Thyroid gland (tissue), 4 donors: ENCODE data around the gene DENND5A.

Source experiments
- POLR2A ChIP-seq, 2 donors: fragments of 450-650 bp; IDR thresholded peaks; one replicate each; pipeline ENCODE4 v1.6.1; 2017; ENCODE audit warnings: antibody characterized with exemption in 2 of 2, mild to moderate bottlenecking in 2 of 2, moderate library complexity in 1 of 2
- TF ChIP-seq, protein P1 (sequence below), 6 experiments: fragments of 200-600 bp in 3 of 6; fragments of 450-650 bp in 3 of 6; sonication (generic) in 3 of 6; IDR thresholded peaks; one replicate each; pipeline ENCODE4 v1.5.1; 2016 to 2019; ENCODE audit warnings: antibody characterized with exemption in 6 of 6, mild to moderate bottlenecking in 2 of 6, inconsistent platforms in 1 of 6, moderate library complexity in 1 of 6

DNA sequence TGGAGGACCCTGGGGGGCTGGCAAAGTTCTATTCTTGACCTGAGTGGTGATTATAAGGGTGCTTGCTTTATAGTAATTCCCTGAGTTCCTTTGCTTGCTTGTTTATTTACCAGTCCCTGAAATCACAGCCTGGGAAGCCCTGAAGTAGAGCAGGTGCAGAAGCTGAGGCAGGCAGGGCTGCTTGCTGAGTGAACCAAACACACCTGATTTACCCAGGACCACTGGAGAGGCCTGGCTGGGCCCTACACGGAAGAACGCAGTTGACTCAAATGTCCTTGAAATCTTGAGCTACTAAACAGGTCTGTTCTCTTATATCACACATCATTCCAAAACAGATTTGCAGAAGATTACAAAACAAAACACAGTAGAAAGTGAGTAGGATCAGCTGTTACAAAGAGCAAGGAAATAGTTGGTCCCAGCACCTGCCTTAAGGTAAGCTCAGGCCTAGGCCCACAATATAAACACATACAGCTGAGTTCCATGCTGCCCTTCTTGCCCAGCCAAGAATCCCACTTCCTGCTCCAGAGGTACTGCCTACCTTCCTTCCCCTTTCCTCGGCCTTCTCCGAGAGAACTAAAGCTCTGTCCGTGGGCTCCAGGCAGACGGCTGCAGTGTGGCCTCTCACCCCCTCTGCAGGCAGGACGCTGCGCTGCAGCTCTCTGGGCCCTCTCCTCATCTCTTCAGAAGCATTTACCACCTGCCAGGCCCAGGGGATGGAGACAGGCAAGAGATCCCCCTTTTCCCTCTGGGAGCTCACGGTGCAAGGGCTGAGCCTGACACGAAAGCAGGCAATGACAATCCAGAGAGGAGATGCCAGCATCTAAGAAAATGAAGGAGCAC, 127.6 kb downstream of the DENND5A start:
- TF ChIP-seq, protein P1, sequence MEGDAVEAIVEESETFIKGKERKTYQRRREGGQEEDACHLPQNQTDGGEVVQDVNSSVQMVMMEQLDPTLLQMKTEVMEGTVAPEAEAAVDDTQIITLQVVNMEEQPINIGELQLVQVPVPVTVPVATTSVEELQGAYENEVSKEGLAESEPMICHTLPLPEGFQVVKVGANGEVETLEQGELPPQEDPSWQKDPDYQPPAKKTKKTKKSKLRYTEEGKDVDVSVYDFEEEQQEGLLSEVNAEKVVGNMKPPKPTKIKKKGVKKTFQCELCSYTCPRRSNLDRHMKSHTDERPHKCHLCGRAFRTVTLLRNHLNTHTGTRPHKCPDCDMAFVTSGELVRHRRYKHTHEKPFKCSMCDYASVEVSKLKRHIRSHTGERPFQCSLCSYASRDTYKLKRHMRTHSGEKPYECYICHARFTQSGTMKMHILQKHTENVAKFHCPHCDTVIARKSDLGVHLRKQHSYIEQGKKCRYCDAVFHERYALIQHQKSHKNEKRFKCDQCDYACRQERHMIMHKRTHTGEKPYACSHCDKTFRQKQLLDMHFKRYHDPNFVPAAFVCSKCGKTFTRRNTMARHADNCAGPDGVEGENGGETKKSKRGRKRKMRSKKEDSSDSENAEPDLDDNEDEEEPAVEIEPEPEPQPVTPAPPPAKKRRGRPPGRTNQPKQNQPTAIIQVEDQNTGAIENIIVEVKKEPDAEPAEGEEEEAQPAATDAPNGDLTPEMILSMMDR (IDR thresholded peaks at IDR 0.05), result peak; percentile 86 to 97 (median 94)
- no peak for TF ChIP-seq POLR2A (IDR thresholded peaks at IDR 0.05)
